ENCODE measurements around the gene ANKRD50.

GRCh38 chr4:124644621-124645020 lies 67.9 kb downstream of the ANKRD50 start:
- no peak for TF ChIP-seq POLR2A (IDR thresholded peaks at IDR 0.05; ENCODE audit: low read depth, low read length)
- no peak for TF ChIP-seq POLR2AphosphoS5 (IDR thresholded peaks at IDR 0.05; ENCODE audit: low read depth, low read length)

All from GM12892 (cell line).